Measurements from ENCODE around the gene FGF1. TPM values are rescaled to one million over a fixed set of nuclear protein-coding genes. Genes with fewer than 3 reads are reported as not detected.

The FGF1 gene
- total and polyA plus RNA-seq, 2 donors (not counting 1 experiment from before 2014, with no cell fraction given), result not detected

DNA sequence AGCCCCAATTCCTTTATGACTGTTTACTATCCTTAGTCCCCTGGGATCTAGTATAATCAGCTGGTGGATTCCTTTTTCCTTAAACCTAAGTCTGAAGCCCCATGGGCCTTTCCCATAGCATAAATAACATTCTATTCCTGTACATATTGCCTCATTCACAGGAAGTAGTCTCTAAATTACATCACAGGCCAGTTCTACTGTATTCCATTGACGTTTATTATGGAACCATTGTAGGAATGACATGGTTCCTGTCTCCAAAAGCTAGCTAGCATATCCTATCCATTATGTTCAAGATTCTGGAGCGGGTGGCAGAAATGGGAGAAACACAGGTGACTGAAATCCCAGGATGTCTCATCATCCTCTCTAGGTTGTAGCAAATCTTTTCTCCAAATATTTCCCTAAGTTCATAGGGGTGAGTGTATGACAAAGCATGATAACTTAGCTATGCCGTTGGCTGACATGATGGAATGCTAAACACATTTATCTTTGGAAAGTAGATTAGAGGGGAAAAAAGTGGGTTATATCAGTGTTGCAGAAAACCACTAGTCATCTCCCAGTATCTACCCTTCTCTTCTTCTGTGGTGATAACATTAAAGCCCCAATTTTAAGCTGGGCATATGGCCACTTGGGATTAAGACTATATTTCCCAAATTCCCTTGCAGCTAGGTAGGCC lies 140.1 kb downstream of the FGF1 start:
- Histone ChIP-seq H3K27ac (ENCODE audit: low read length in 2 of 2) (no peak overlapping the region), H3K4me3 (ENCODE audit: control extremely low read depth in 1 of 5, extremely low read depth in 1 of 5, insufficient read depth in 1 of 5, low read depth in 2 of 5, low read length in 4 of 5) (no peak overlapping the region), H3K9me3 (ENCODE audit: control extremely low read depth in 1 of 3, control insufficient read depth in 2 of 3, insufficient read depth in 1 of 3, low read length in 2 of 3) (no peaks in the 10 kb centered on the region), H3K4me2 (replicated peaks; ENCODE audit: low read depth, low read length, poor library complexity, severe bottlenecking) (no peak overlapping the region), H3K27me3 (replicated peaks in 1 of 4; ENCODE audit: control extremely low read depth in 1 of 4, control insufficient read depth in 3 of 4, insufficient read depth in 4 of 4, low read length in 3 of 4) (peaks cover 0 to 12% (median 9%) of the 10 kb centered on the region in 4 experiments), H2AFZ (ENCODE audit: insufficient read depth, low read depth, low read length, poor library complexity, severe bottlenecking) (no peak overlapping the region), H3K4me1 (ENCODE audit: control insufficient read depth in 2 of 2, insufficient read depth in 2 of 2, low read length in 2 of 2) (no peaks in the 10 kb centered on the region), H3K79me2 (ENCODE audit: control insufficient read depth, insufficient read depth, low read length) (no peaks in the 10 kb centered on the region), H4K20me1 (ENCODE audit: control insufficient read depth, insufficient read depth, low read length, poor library complexity, severe bottlenecking) (no peaks in the 10 kb centered on the region), H3K9ac (ENCODE audit: low read length) (no peak overlapping the region), H3K36me3 (replicated peaks in 1 of 2; ENCODE audit: control extremely low read depth in 1 of 2, control insufficient read depth in 1 of 2, extremely low read depth in 1 of 2, insufficient read depth in 2 of 2, low read length in 1 of 2) (no peaks in the 10 kb centered on the region)
- intact Hi-C loops (cut with micrococcal nuclease), result loop anchor here (2.0 to 5.0 kb wide), 2 partner anchors 69 to 553 kb away; no protein-coding TSS in a partner anchor
- DNase-seq (no peak), ATAC-seq (ENCODE audit: low read depth) (no peak)
- ChIA-PET POLR2A (no interaction called here), CTCF (interaction anchor here (0.6 to 1.9 kb wide), 2 partner anchors 312 to 394 kb away, joined by 4 to 5 read pairs; no protein-coding TSS in a partner anchor)
- Mint-ChIP-seq H3K4me1 (peaks cover 8% of the 10 kb centered on the region), H3K4me3 (no peak overlapping the region), H3K27ac (no peak overlapping the region), H3K9me3 (ENCODE audit: insufficient read depth) (no peaks in the 10 kb centered on the region), H3K27me3 (peaks cover 26% of the 10 kb centered on the region)
- no CpG with 5 or more reads among the region's 3 CpGs for WGBS (ENCODE audit: insufficient coverage)
- no peak for TF ChIP-seq EZH2 (IDR thresholded peaks at IDR 0.05; ENCODE audit: borderline replicate concordance, insufficient read depth, low read depth, low read length, poor library complexity, severe bottlenecking)
- TF ChIP-seq, protein P1, sequence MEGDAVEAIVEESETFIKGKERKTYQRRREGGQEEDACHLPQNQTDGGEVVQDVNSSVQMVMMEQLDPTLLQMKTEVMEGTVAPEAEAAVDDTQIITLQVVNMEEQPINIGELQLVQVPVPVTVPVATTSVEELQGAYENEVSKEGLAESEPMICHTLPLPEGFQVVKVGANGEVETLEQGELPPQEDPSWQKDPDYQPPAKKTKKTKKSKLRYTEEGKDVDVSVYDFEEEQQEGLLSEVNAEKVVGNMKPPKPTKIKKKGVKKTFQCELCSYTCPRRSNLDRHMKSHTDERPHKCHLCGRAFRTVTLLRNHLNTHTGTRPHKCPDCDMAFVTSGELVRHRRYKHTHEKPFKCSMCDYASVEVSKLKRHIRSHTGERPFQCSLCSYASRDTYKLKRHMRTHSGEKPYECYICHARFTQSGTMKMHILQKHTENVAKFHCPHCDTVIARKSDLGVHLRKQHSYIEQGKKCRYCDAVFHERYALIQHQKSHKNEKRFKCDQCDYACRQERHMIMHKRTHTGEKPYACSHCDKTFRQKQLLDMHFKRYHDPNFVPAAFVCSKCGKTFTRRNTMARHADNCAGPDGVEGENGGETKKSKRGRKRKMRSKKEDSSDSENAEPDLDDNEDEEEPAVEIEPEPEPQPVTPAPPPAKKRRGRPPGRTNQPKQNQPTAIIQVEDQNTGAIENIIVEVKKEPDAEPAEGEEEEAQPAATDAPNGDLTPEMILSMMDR (IDR thresholded peaks at IDR 0.05), result no peak

DNA sequence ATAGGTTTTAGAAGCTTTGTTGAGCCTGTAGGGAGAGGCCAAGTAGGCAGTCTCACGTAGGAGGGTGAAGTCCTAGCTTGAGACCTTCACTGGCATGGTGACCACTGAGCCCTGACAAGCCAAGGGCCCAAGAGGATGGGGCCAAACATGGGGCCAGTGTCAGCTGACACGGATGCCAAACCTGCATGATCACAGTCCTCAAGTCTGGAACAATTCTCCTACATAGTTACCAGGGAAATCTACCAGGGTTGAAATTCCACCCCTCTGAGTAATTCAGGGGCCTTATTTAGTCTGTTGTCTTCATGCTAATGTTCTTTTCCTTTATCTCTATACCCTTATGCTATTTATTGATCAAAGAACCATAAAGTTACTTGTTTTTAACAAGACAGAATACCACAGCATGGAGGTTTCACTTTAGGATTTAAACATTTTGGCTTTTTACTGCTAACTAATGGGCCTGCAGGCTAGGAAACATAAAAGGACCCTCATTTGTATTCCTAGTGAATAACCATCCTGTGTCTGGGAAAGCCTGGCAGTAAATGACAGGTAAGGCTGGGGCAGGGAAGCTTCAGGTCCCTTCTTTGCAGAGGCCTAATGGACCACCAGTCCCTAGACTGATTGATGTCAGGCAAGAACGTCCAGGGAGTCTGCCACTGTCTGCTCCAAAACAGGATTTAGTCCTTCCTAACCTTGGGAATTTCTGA lies 140.8 kb downstream of the FGF1 start:
- DNase-seq (no peak), ATAC-seq (ENCODE audit: low read depth) (no peak)
- TF ChIP-seq, protein P1 (IDR thresholded peaks at IDR 0.05), result no peak
- no peak for TF ChIP-seq EZH2 (IDR thresholded peaks at IDR 0.05; ENCODE audit: borderline replicate concordance, insufficient read depth, low read depth, low read length, poor library complexity, severe bottlenecking)
- no peak overlapping the region for H3K4me3 ChIP-seq (ENCODE audit: control extremely low read depth in 1 of 5, extremely low read depth in 1 of 5, insufficient read depth in 1 of 5, low read depth in 2 of 5, low read length in 4 of 5)
- Mint-ChIP-seq H3K4me1 (peaks cover 8% of the 10 kb centered on the region), H3K27ac (no peak overlapping the region), H3K27me3 (peaks cover 30% of the 10 kb centered on the region), H3K4me3 (no peak overlapping the region), H3K9me3 (ENCODE audit: insufficient read depth) (no peaks in the 10 kb centered on the region)
- no peak overlapping the region for H3K27ac ChIP-seq (ENCODE audit: low read length in 2 of 2)
- peaks cover 0 to 5% (median 3%) of the 10 kb centered on the region in 4 experiments for H3K27me3 ChIP-seq (replicated peaks in 1 of 4; ENCODE audit: control extremely low read depth in 1 of 4, control insufficient read depth in 3 of 4, insufficient read depth in 4 of 4, low read length in 3 of 4)
- ChIA-PET CTCF (interaction anchor here (1.3 to 1.9 kb wide), 2 partner anchors 393 kb away, joined by 4 to 5 read pairs; no protein-coding TSS in a partner anchor), POLR2A (no interaction called here)
- no peak overlapping the region for H2AFZ ChIP-seq (ENCODE audit: insufficient read depth, low read depth, low read length, poor library complexity, severe bottlenecking)
- no peaks in the 10 kb centered on the region for H3K9me3 ChIP-seq (ENCODE audit: control extremely low read depth in 1 of 3, control insufficient read depth in 2 of 3, insufficient read depth in 1 of 3, low read length in 2 of 3)
- H3K4me2 ChIP-seq (replicated peaks; ENCODE audit: low read depth, low read length, poor library complexity, severe bottlenecking), result no peak overlapping the region
- no peaks in the 10 kb centered on the region for H3K79me2 ChIP-seq (ENCODE audit: control insufficient read depth, insufficient read depth, low read length)
- no peaks in the 10 kb centered on the region for H4K20me1 ChIP-seq (ENCODE audit: control insufficient read depth, insufficient read depth, low read length, poor library complexity, severe bottlenecking)
- H3K36me3 ChIP-seq (replicated peaks in 1 of 2; ENCODE audit: control extremely low read depth in 1 of 2, control insufficient read depth in 1 of 2, extremely low read depth in 1 of 2, insufficient read depth in 2 of 2, low read length in 1 of 2), result no peaks in the 10 kb centered on the region
- intact Hi-C loops (cut with micrococcal nuclease), result loop anchor here (5.0 kb wide), 1 partner anchor 553 kb away; no protein-coding TSS in a partner anchor
- no peak overlapping the region for H3K9ac ChIP-seq (ENCODE audit: low read length)
- WGBS (ENCODE audit: insufficient coverage), result 80% methylated on average over 2 of the region's 3 CpGs
- H3K4me1 ChIP-seq (ENCODE audit: control insufficient read depth in 2 of 2, insufficient read depth in 2 of 2, low read length in 2 of 2), result no peaks in the 10 kb centered on the region
